ENCODE results near the gene SYDE2.

Gene SYDE2

GRCh38 chr1:85178396-85178795 lies 22.4 kb downstream of the SYDE2 start:
- no peak overlapping the region for H3K9ac ChIP-seq
- H3K4me3 ChIP-seq (IDR thresholded peaks at IDR 0.05; ENCODE audit: insufficient read depth, low read depth, low read length), result no peak overlapping the region
- H3K27ac ChIP-seq, result no peak overlapping the region
- peaks cover 10% of the 10 kb centered on the region for H3K4me1 ChIP-seq (ENCODE audit: low read depth, poor library complexity, severe bottlenecking)
- no peak overlapping the region for H2AFZ ChIP-seq (ENCODE audit: low read depth)
- no peaks in the 10 kb centered on the region for H3K79me2 ChIP-seq (ENCODE audit: insufficient read depth, low read depth)
- H3K27me3 ChIP-seq (ENCODE audit: insufficient read depth, low read depth), result no peaks in the 10 kb centered on the region
- H3K36me3 ChIP-seq (ENCODE audit: insufficient read depth), result no peaks in the 10 kb centered on the region
- no peak for TF ChIP-seq CTCF (conservative IDR thresholded peaks at IDR 0.05; ENCODE audit: low read depth, low read length)
- no peaks in the 10 kb centered on the region for H4K20me1 ChIP-seq (ENCODE audit: insufficient read depth)
- no peak overlapping the region for H3K4me2 ChIP-seq

- Histone ChIP-seq H2AFZ (ENCODE audit: low read depth) (no peak overlapping the region), H3K9ac (no peak overlapping the region), H3K36me3 (ENCODE audit: insufficient read depth) (no peaks in the 10 kb centered on the region), H3K4me1 (ENCODE audit: low read depth, poor library complexity, severe bottlenecking) (peaks cover 5% of the 10 kb centered on the region), H3K4me3 (IDR thresholded peaks at IDR 0.05; ENCODE audit: insufficient read depth, low read depth, low read length) (no peak overlapping the region), H3K79me2 (ENCODE audit: insufficient read depth, low read depth) (no peaks in the 10 kb centered on the region), H4K20me1 (ENCODE audit: insufficient read depth) (no peaks in the 10 kb centered on the region), H3K4me2 (no peak overlapping the region), H3K27me3 (ENCODE audit: insufficient read depth, low read depth) (no peaks in the 10 kb centered on the region), H3K27ac (no peak overlapping the region)
- no peak for TF ChIP-seq CTCF (conservative IDR thresholded peaks at IDR 0.05; ENCODE audit: low read depth, low read length)
Measured at GRCh38 chr1:85174503-85174902, 26.3 kb downstream of the SYDE2 start.

- no peak overlapping the region for H3K4me3 ChIP-seq (IDR thresholded peaks at IDR 0.05; ENCODE audit: insufficient read depth, low read depth, low read length)
- H3K4me1 ChIP-seq (ENCODE audit: low read depth, poor library complexity, severe bottlenecking), result no peaks in the 10 kb centered on the region
- no peaks in the 10 kb centered on the region for H3K27me3 ChIP-seq (ENCODE audit: insufficient read depth, low read depth)
- H3K36me3 ChIP-seq (ENCODE audit: insufficient read depth), result no peaks in the 10 kb centered on the region
- no peaks in the 10 kb centered on the region for H4K20me1 ChIP-seq (ENCODE audit: insufficient read depth)
- H3K9ac ChIP-seq, result no peak overlapping the region
- H3K27ac ChIP-seq, result no peak overlapping the region
- no peak for TF ChIP-seq CTCF (conservative IDR thresholded peaks at IDR 0.05; ENCODE audit: low read depth, low read length)
- H3K4me2 ChIP-seq, result no peak overlapping the region
- H3K79me2 ChIP-seq (ENCODE audit: insufficient read depth, low read depth), result no peaks in the 10 kb centered on the region
- H2AFZ ChIP-seq (ENCODE audit: low read depth), result no peak overlapping the region
Measured at GRCh38 chr1:85172684-85173337, 28.0 kb downstream of the SYDE2 start.

GRCh38 chr1:85171721-85172120 lies 29.1 kb downstream of the SYDE2 start:
- TF ChIP-seq CTCF (conservative IDR thresholded peaks at IDR 0.05; ENCODE audit: low read depth, low read length), result no peak
- no peak overlapping the region for H3K9ac ChIP-seq

More at GRCh38 chr1:85171721-85172120, 29.1 kb downstream of the SYDE2 start:
- Histone ChIP-seq H3K27me3 (ENCODE audit: insufficient read depth, low read depth) (no peaks in the 10 kb centered on the region), H3K4me1 (ENCODE audit: low read depth, poor library complexity, severe bottlenecking) (no peaks in the 10 kb centered on the region), H3K79me2 (ENCODE audit: insufficient read depth, low read depth) (no peaks in the 10 kb centered on the region), H2AFZ (ENCODE audit: low read depth) (no peak overlapping the region), H3K4me3 (IDR thresholded peaks at IDR 0.05; ENCODE audit: insufficient read depth, low read depth, low read length) (no peak overlapping the region), H3K27ac (no peak overlapping the region), H3K36me3 (ENCODE audit: insufficient read depth) (no peaks in the 10 kb centered on the region), H4K20me1 (ENCODE audit: insufficient read depth) (no peaks in the 10 kb centered on the region), H3K4me2 (no peak overlapping the region)
